GM21526 (cell line): ENCODE data around the gene NBEA.

Experiments used
- ATAC-seq: cut with Tn5 transposase; IDR thresholded peaks from one replicate; pipeline ENCODE4 v1.9.1; 2021; ENCODE audit warnings: moderate library complexity; ENCODE audit not compliant: unreplicated experiment, low FRiP score

Gene NBEA

GRCh38 chr13:35157143-35157755 is 215.2 kb downstream of the NBEA start:
- no peak for ATAC-seq

- no peak for ATAC-seq
Observed at GRCh38 chr13:35159041-35159440, 217.0 kb downstream of the NBEA start.

GRCh38 chr13:35160896-35161295 is 218.8 kb downstream of the NBEA start:
- no peak for ATAC-seq

- no peak for ATAC-seq
Observed at GRCh38 chr13:35162420-35162819, 220.3 kb downstream of the NBEA start.

- ATAC-seq, result peak; percentile 58
Observed at GRCh38 chr13:35163674-35164073, 221.6 kb downstream of the NBEA start.

GRCh38 chr13:35164324-35164932 is 222.4 kb downstream of the NBEA start:
- peak; percentile 72 for ATAC-seq

GRCh38 chr13:35165205-35165604 is 223.1 kb downstream of the NBEA start:
- ATAC-seq, result no peak

GRCh38 chr13:35179494-35179893 is 237.4 kb downstream of the NBEA start:
- no peak for ATAC-seq

- no peak for ATAC-seq
Observed at GRCh38 chr13:35179920-35180663, 238.0 kb downstream of the NBEA start.

GRCh38 chr13:35190241-35190640 is 248.2 kb downstream of the NBEA start:
- ATAC-seq, result no peak

GRCh38 chr13:35191883-35192282 is 249.8 kb downstream of the NBEA start:
- no peak for ATAC-seq

GRCh38 chr13:35198613-35199200 is 256.6 kb downstream of the NBEA start:
- no peak for ATAC-seq

GRCh38 chr13:35208587-35208986 is 266.5 kb downstream of the NBEA start:
- no peak for ATAC-seq

GRCh38 chr13:35210261-35210660 is 268.2 kb downstream of the NBEA start:
- ATAC-seq, result no peak

- no peak for ATAC-seq
Observed at GRCh38 chr13:35211949-35212348, 269.9 kb downstream of the NBEA start.

- no peak for ATAC-seq
Observed at GRCh38 chr13:35213911-35214310, 271.8 kb downstream of the NBEA start.

GRCh38 chr13:35216131-35216530 is 274.1 kb downstream of the NBEA start:
- ATAC-seq, result no peak

- no peak for ATAC-seq
Observed at GRCh38 chr13:35219021-35219420, 277.0 kb downstream of the NBEA start.

- ATAC-seq, result no peak
Observed at GRCh38 chr13:35225159-35225558, 283.1 kb downstream of the NBEA start.

GRCh38 chr13:35225582-35225981 is 283.5 kb downstream of the NBEA start:
- no peak for ATAC-seq

GRCh38 chr13:35228536-35228935 is 286.5 kb downstream of the NBEA start:
- ATAC-seq, result no peak
